HG03139 (cell line): ENCODE measurements around the gene CLNS1A.
"Not testable (repeated sequence)": the region's sequence is repeated elsewhere in the genome, so short reads cannot be mapped to it uniquely, and the experiment has no call there.

Experiments used
- ATAC-seq: cut with Tn5 transposase; IDR thresholded peaks from one replicate; pipeline ENCODE4 v1.9.1; 2021; ENCODE audit not compliant: unreplicated experiment

The CLNS1A gene

DNA sequence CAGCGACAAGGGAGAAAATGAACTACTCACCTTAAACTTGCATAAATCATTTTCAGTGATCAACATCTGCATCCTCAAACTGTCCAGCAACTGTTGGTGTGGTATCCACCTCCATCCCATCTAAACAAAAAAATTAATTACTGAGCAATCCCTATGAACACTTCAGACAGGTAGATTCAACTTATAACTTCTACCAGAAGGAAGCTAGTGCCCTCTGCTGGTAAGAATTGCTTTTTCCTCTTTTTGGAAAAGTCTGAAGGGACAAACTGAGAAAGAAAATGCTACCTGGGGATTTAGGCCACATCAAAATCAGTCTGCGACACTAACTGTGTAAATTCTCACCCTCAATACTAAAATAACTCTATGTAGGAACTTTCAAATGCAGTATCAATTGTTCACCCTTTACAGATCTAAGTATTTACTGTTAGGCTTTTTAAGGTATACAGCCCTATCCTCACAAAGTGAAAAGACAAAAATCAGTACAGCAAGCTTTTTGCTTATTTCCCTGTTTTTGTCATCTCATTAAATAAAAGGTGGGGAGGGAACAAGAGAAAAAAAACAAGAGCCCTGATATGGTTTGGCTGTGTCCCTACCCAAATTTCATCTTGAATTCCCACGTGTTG, 17.9 kb downstream of the CLNS1A start:
- no peak for ATAC-seq

DNA sequence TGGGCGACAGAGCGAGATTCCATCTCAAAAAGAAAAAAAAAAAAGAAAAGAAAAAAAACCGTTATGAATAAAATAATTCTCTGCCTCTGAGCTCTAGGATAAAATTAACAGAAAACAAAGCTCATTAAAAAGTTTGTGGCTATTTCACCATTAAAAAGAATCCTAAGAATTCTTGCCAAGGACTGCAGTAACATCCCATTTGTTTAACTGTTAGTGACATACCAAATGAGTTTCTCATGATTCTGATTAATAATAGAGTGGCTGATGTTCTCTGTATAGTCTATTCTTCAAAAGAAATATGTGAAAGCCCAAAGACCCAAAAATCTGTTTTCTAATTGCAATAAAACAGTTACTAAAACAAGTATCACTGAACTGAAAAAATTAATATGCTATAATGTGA, 19.7 kb downstream of the CLNS1A start:
- no peak for ATAC-seq

DNA sequence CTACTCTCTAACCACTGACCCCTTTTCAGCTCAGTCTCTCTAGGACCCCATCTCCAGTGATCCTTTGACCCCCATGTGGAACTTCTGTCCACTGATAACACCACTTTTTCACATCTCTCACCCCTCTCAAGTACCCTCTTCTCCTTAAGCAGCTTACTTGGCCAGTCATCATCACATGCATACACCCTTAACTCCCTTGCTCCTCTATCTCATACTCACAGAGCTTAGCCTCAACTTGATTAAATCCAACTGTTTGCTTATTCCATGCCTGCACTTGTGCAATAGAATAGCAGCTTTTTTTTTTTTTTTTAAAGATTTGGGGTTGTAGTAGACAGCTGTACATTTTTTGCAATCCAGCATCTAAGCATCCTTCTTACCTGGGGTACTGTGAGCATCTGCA, 25.7 kb downstream of the CLNS1A start:
- ATAC-seq: no peak

DNA sequence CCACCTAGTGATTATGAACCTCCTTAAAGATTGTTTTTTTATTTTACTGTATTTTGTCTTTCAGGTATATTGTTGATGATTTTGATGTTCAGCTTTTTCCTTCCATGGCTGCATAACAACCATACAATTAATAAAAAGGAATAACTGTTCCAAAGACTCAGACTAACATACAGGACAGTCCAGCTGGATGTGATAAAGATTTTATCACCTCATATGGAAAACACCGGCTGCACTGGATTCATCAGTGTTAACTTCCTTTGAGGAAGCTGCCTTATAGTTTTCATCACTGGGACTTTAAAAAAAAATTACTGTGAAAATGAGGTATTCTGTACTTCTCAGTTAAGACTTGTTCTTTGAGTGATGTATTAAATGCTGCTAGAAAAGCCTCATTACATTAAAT, 28.4 kb downstream of the CLNS1A start:
- ATAC-seq: no peak

DNA sequence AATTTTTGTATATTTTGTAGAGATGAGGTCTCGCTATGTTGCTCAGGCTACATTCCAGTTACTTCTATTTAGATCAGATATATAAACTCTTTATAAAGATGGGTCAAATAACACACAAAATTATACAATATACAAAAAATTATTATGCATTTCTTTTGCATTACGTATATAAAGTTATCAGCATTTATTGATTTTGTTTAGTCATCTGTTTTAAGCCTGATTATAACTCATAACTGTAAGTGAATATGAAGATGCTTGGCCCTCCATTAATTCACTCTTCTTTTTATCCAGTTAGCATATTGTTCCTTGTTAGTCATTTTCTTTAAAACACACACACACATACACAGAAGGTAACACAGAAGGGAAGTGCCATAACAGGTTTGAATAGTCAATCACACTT, 33.3 kb downstream of the CLNS1A start:
- no peak for ATAC-seq

DNA sequence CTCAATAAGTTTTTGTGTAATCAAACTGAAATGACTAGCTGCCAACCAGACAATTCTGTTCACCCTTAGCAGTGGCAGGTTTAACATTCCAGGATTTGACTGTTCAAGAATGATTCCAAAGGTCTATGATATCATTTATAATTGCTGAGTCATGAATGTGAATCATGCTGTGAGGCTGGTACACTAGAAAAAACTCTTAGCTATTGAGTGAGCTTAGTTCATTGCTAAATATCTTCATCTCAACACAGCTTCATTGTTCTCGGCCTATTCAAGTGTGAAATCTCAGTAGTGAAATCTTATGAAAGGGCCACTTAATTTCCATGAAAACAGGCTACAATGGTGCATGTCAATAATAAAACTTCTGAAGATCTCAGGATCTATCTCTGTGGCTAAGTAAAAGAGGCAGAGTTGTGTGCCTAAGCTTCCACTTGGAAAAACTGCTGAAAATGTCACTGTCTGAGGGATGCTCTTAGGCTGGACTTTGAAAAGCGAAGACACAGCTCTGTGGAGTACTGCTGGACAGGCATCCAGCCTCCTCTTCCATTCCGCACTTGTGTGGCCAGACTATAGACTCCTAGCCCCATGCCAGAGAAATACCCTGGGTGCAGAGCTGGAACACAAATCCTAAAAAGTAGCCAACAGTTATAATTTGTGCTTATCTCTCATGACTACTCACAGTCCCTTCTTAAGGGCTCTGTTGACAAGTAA, 35.1 kb downstream of the CLNS1A start:
- ATAC-seq: no peak

DNA sequence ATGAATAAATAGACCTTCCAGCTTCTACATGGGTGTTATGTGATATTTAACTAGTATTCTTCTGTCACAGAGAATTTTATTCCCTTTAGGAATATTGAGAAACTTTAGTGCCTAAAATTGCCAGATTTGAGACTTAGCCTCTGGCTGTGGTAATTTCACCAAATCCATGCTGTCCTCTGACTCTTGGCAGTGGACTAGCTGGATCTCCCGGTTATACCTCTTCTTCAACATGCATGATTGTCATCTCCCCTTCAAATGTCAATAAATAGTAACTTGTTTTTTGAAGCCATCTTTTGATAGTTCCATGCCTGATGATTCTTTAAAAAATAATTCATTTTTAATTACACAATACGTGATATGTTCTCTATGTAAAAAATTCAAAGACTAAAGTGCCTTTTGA, 39.4 kb downstream of the CLNS1A start:
- no peak for ATAC-seq

DNA sequence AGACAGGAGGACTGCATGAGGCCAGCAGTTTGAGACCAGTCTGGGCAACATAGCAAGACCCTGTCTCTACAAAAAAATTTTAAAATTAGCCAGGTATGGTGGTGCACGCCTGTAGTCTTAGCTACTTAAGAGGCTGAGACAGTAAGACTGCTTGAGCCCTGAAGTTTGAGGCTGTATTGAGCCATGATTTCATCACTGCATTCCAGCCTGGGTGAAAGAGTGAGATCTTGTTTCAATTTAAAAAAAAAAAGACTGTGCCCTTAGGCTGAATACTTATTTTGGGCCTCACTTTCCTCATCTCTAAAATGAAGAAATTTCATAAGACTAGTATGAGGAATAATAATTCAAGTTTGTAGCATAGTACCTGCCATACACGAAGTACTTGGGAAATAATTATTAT, 41.0 kb downstream of the CLNS1A start:
- no peak for ATAC-seq

DNA sequence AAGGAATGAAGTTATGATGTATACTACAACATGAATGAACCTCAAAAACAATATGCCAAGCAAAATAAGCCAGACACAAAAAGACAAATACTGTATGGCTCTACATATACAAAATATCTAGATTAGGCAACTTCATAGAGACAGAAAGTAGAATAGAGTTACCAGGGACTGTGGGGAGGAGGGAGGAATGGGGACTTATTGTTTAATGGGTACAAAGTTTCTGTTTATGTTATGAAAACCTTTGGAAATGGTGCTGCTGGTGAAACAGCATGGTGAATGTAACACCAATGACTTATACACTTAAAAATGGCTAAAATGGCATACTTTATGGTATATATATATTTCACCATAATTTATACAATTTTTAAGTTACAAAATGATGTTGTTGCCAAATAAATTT, 43.7 kb downstream of the CLNS1A start:
- ATAC-seq: no peak

DNA sequence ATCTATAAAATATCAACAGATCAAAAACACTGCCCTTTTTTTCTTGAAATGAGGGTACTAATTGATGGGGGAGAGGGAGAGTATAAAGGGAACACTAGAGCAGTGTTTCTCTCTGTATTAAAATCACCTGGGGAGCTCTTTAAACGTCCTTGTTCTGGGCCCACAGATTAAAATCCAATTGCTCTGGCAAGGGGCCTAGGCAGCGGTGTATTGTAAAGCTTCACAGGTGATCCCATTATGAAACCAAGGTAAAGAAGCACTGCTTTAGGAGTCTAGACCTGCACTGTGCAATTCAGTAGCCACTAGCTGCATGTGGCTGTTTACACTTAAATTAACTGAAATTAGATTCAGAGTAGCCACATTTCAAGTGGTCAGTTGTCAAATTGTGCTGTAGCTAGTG, 44.9 kb downstream of the CLNS1A start:
- no peak for ATAC-seq

DNA sequence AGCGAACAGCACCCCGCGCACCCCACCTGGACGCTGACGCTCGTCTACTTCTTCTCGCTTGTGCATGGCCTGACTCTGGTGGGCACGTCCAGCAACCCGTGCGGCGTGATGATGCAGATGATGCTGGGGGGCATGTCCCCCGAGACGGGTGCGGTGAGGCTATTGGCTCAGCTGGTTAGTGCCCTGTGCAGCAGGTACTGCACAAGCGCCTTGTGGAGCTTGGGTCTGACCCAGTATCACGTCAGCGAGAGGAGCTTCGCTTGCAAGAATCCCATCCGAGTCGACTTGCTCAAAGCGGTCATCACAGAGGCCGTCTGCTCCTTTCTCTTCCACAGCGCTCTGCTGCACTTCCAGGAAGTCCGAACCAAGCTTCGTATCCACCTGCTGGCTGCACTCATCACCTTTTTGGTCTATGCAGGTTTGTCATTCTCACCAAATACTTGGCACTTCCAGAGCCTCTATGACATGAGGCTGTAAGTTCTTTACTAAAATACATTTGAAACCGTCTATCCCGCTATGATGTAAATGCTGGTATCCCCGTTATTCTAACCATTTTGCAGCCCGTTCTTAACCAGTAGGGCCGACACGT, 47.3 kb downstream of the CLNS1A start:
- ATAC-seq: no peak

DNA sequence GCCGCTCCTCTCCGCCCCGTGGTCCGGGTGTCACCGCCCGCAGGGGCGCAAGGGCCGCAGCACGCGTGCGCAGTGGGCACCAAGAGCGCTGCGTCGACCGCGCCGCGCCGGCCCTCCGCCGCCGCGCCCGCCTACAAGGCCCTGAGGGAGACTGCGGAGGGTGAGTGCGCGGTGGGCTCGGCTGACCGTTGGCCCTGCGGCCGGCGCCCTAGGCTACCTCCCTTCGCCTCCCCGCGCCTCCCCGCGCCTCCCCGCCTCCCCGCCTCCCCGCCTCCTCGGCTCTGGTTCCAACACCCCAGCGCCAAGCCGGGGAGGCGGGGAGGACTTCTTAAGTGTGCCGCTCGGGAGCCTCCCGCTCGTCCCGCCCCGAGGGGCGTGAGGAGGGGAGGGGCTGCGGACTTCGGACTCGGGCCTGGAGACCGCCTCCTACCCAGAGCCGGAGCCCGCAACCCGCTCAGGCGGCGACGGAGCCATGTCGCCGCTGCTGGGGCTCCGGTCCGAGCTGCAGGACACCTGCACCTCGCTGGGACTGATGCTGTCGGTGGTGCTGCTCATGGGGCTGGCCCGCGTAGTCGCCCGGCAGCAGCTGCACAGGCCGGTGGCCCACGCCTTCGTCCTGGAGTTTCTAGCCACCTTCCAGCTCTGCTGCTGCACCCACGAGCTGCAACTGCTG, 47.9 kb downstream of the CLNS1A start, which contains the start of gene AQP11:
Gene AQP11 (plus strand): TSS at position 433 of the 673 bp plus-strand sequence. CDS start 40 bp downstream, at position 473.
- ATAC-seq: peak; percentile 85

DNA sequence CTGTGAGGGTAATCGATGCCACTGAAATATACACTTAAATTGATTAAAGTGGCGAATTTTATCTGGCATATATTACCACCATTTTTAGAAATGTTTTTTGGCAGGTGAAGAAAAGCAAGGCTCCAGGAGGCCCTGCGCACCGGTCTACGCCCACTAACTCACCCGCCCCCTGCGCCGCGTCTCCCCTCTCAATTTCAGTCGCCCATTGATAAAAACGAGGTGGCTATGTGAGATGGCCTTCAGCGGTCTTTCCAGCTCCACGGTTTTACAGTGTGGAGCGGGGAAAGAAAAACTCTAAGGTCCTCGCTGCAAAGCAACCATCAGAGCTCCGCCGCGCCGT, 48.4 kb downstream of the CLNS1A start:
- peak; percentile 9 for ATAC-seq

DNA sequence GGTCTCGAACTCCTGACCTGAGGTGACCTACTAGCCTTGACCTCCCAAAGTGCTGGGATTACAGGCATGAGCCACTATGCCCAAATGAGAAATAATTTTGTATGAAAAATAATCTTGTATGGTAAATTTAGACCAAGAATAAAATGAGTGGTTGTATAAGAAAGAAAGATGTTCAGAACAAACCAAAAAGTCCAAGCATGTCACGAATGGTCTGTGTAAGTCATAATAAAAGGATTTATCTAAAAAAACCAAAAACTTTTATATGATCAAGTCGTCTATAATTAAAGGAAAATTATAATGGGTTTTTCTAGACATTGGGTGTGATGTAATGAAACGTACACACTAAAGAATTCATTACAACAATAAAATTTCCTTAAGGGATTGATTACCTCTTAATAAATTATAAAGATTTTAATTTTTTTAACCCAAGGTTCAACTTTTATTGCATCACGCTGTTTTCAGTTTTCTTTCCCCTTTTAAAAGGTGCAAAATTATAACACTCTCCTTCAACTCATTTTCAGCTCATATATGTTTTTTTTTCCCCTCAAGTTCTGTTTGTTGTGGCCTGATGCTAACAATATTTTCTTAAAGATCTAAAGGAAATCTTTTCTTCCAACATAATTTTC, 56.8 kb downstream of the CLNS1A start:
- ATAC-seq: no peak

DNA sequence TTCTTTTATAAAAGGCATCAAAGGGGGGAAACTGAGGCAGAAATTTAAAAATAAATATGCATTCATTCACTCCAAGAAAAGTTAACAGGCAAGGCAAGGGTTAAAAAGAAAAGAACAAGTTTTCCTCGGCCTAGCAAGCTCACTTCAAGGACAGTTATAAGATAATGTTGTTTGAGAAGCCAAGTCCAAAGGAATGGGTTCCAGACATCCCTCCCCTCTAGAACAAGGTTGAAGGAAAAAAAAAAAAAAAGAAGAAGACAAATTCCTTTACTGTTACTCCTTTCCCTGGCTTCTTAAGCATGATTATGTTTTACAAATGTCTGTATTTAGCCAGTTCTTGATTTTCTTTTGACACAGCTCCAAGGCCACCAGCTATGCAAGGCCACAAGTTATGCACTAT, 62.2 kb downstream of the CLNS1A start:
- ATAC-seq: not testable (repeated sequence)

DNA sequence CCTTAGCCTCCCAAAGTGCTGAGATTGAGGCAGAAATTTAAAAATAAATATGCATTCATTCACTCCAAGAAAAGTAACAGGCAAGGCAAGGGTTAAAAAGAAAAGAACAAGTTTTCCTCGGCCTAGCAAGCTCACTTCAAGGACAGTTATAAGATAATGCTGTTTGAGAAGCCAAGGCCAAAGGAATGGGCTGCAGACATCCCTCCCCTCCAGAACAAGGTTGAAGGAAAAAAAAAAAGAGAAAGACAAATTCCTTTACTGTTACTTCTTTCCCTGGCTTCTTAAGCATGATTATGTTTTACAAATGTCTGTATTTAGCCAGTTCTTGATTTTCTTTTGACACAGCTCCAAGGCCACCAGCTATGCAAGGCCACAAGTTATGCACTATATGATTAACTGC, 66.7 kb downstream of the CLNS1A start:
- ATAC-seq: not testable (repeated sequence)

DNA sequence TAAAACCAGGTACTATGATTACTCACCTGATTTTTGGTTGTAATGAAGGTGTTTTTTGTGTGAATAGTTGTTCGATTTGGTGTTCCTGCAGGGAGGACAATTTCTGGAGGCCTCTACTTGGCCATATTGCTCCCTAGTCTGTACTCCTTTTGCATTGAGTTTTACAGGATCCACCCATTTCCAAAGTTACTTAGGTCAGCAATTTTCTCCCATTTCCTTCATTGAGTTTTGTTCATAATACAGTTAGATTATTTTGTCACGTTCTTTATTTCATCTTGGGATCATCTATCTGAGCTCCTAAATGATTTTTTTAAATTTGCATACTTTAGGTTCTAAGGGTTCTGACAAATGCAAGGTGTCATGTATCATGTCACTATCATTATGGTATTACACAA, 67.9 kb downstream of the CLNS1A start:
- ATAC-seq: no peak

DNA sequence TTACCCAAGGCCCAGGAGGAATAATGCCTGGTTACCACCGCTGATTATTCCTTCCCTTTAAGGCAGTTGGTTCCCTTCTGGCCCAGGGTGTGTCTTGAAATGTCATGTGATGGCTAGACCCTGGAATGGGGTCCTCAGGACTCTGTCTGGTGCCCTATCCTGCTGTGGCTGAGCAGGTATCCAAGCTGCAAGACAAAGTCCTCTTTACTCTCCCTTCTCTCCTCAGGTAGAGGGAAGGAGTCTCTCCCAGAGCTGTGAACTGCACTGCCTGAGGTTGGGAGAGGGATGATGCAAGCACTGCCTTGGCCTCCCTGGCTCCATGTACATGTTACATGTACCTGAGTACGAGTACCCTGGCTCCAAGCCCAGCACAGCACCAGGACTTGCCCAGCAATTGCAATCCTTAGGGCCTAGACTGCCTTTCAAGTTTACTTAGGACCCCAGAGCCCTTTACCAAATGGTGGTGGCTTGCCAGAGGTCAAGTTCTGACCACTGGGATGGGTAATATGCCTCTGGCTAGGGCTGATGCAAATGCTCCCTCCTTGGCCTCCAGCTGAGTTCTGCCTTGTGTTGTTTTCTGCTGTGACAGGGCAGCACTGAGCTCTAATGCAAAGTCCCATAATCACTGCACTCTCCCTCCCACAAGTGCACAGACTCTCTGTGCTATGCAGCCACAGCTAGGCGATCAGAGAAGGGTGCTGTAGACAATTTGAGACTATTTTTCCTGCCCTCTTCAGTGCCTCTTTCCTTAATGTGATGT, 68.5 kb downstream of the CLNS1A start:
- ATAC-seq: no peak

DNA sequence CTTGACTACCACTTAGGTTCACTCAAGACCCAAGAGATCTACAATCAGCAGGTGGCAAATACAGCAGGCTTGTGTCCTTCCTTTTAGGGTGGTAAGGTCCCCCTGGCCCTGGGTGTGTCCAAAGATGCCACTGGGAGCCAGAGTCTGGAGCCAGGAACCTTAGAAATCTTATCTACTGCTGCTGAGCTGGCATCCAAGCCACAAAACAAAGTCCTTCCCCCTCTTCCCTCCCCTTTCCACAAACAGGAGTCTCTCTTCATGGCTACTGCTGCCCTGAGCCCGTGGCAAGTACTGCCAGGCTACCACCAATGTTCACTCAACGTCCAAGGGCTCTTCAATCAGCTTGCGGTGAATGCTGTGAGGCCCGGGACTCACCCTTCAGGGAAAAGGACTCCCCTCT, 69.3 kb downstream of the CLNS1A start:
- no peak for ATAC-seq
